Smooth muscle cell (in vitro differentiated cells): ENCODE data around the gene TP53BP1. TPM values are rescaled to one million over a fixed set of nuclear protein-coding genes. Genes with fewer than 3 reads are reported as not detected.

ENCODE experiments used
- DNase-seq: peaks from one replicate; lab custom pipeline; 2025; ENCODE audit not compliant: unreplicated experiment; lab: John Stamatoyannopoulos, UW
- H2AFZ ChIP-seq: fragments of 200-600 bp; sonication (generic); 2 replicates; pipeline ENCODE4 v1.6.0; 2016; ENCODE audit warnings: antibody characterized with exemption, low read depth, mild to moderate bottlenecking
- H3F3A ChIP-seq: fragments of 200-600 bp; sonication (generic); 2 replicates; pipeline ENCODE4 v1.6.0; 2017; ENCODE audit warnings: antibody characterized with exemption, low read depth
- H3K27ac ChIP-seq: fragments of 200-600 bp; sonication (generic); 2 replicates; pipeline ENCODE4 v1.5.1; 2016; ENCODE audit warnings: low read depth, mild to moderate bottlenecking
- H3K27me3 ChIP-seq: fragments of 200-600 bp; sonication (generic); 2 replicates; pipeline ENCODE4 v1.6.1; 2016; ENCODE audit warnings: low read depth, mild to moderate bottlenecking
- H3K36me3 ChIP-seq: fragments of 200-600 bp; sonication (generic); 2 replicates; pipeline ENCODE4 v1.5.1; 2016; ENCODE audit warnings: low read depth
- H3K4me1 ChIP-seq: fragments of 200-600 bp; sonication (generic); 2 replicates; pipeline ENCODE4 v1.5.1; 2016; ENCODE audit warnings: low read depth
- H3K4me2 ChIP-seq: fragments of 200-600 bp; sonication (generic); 2 replicates; pipeline ENCODE4 v1.6.0; 2016; ENCODE audit warnings: mild to moderate bottlenecking
- H3K4me3 ChIP-seq: fragments of 200-600 bp; sonication (generic); 2 replicates; pipeline ENCODE4 v1.5.1; 2016; ENCODE audit warnings: mild to moderate bottlenecking
- H3K79me2 ChIP-seq: fragments of 200-600 bp; sonication (generic); 2 replicates; pipeline ENCODE4 v1.6.0; 2016; ENCODE audit warnings: low read depth, mild to moderate bottlenecking
- H3K9ac ChIP-seq: fragments of 200-600 bp; sonication (generic); 2 replicates; pipeline ENCODE4 v1.6.0; 2016; ENCODE audit warnings: low read depth
- H3K9me3 ChIP-seq: fragments of 200-600 bp; sonication (generic); replicated peaks from 2 replicates; pipeline ENCODE4 v1.5.1; 2016; ENCODE audit warnings: low read depth
- H4K20me1 ChIP-seq: fragments of 200-600 bp; sonication (generic); 2 replicates; pipeline ENCODE4 v1.6.0; 2016; ENCODE audit warnings: low read depth
- WGBS: methylation state at CpG from one replicate; pipeline ENCODE4 v1.1.7; 2016; ENCODE audit warnings: low lambda C conversion rate; 5-methylcytosine and 5-hydroxymethylcytosine counted together
- polyA plus RNA-seq: library from polyadenylated mRNA; unstranded; fragments of >200 nt; fragmentation: Nextera tagmentation; extraction: Ambion mirVana; gene quantifications from 2 replicates; pipeline ENCODE4 v1.2.1, GENCODE V29; 2016
- total RNA-seq: library from RNA; depleted of rRNA; stranded (reverse); fragments of >200 nt; gene quantifications from 2 replicates; pipeline ENCODE4 v1.2.3, GENCODE V29; 2014
- TF ChIP-seq, protein P1 (sequence below): fragments of 200-600 bp; sonication (generic); IDR thresholded peaks from 2 replicates; pipeline ENCODE4 v1.5.1; 2017; ENCODE audit warnings: borderline replicate concordance, mild to moderate bottlenecking, antibody characterized with exemption; ENCODE audit not compliant: insufficient read depth, poor library complexity, severe bottlenecking

The TP53BP1 gene
- total and polyA plus RNA-seq, 2 experiments from 2014 or later, result 24.1 to 41.5 TPM

DNA sequence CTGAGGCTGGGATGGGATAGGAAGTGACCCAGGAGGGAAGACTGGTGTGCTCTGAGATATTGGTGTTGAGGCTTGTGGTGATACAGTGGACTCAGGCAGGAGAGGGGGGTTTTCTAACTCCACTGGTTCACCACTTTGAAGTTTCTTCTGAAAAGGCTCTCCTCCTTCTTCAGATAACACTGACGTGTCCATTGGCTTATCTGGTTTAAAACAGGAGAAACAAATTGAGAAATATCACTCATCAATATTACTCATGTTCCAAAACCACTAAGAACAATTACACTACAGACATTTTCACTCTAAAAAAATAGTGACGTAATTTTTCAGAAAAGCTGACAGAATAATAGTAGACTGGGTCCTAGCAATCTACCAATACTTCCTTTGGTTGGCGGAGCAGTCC lies 23.1 kb downstream of the TP53BP1 start:
- no peaks in the 10 kb centered on the region for H3K79me2 ChIP-seq
- H3K4me2 ChIP-seq, result no peak overlapping the region
- no peak for DNase-seq
- no peak overlapping the region for H3K4me3 ChIP-seq
- H3K9ac ChIP-seq, result no peak overlapping the region
- H4K20me1 ChIP-seq, result peaks cover 9% of the 10 kb centered on the region
- 91% methylated on average over 3 of the region's 3 CpGs for WGBS
- no peak overlapping the region for H2AFZ ChIP-seq
- no peaks in the 10 kb centered on the region for H3K27me3 ChIP-seq
- no peak overlapping the region for H3K27ac ChIP-seq
- H3F3A ChIP-seq, result no peaks in the 10 kb centered on the region
- H3K9me3 ChIP-seq, result no peaks in the 10 kb centered on the region
- H3K4me1 ChIP-seq, result no peaks in the 10 kb centered on the region
- TF ChIP-seq, protein P1, sequence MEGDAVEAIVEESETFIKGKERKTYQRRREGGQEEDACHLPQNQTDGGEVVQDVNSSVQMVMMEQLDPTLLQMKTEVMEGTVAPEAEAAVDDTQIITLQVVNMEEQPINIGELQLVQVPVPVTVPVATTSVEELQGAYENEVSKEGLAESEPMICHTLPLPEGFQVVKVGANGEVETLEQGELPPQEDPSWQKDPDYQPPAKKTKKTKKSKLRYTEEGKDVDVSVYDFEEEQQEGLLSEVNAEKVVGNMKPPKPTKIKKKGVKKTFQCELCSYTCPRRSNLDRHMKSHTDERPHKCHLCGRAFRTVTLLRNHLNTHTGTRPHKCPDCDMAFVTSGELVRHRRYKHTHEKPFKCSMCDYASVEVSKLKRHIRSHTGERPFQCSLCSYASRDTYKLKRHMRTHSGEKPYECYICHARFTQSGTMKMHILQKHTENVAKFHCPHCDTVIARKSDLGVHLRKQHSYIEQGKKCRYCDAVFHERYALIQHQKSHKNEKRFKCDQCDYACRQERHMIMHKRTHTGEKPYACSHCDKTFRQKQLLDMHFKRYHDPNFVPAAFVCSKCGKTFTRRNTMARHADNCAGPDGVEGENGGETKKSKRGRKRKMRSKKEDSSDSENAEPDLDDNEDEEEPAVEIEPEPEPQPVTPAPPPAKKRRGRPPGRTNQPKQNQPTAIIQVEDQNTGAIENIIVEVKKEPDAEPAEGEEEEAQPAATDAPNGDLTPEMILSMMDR, result no peak
- H3K36me3 ChIP-seq, result peaks cover 21% of the 10 kb centered on the region

DNA sequence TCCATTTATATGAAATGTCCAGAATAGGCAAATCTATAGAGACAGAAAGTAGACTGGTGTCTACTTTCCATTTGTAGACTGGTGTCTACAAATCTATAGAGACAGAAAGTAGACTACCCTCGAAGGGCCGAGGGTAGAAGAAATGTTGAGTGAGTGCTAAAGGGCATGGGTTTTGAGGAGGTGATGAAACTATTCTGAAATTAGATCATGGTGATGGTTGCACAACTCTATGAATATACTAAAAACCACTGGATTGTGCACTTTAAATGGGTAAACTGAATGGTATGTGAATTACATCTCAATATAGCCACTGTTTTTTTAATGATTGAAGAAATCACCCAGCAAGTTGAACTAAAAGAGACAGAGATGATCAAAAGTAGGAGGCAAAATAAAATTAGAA lies 27.9 kb downstream of the TP53BP1 start:
- H3K79me2 ChIP-seq, result peaks cover 5% of the 10 kb centered on the region
- no peak for DNase-seq
- no peaks in the 10 kb centered on the region for H3K27me3 ChIP-seq
- no peaks in the 10 kb centered on the region for H3F3A ChIP-seq
- H3K36me3 ChIP-seq, result peaks cover 12% of the 10 kb centered on the region
- H3K9me3 ChIP-seq, result no peaks in the 10 kb centered on the region
- 73% methylated on average over 2 of the region's 2 CpGs for WGBS
- H4K20me1 ChIP-seq, result peaks cover 48% of the 10 kb centered on the region
- peak overlapping the region; percentile 55 for H3K27ac ChIP-seq
- no peak overlapping the region for H2AFZ ChIP-seq
- no peaks in the 10 kb centered on the region for H3K4me1 ChIP-seq
- no peak overlapping the region for H3K4me2 ChIP-seq
- no peak overlapping the region for H3K4me3 ChIP-seq
- TF ChIP-seq, protein P1, result no peak
- no peak overlapping the region for H3K9ac ChIP-seq

DNA sequence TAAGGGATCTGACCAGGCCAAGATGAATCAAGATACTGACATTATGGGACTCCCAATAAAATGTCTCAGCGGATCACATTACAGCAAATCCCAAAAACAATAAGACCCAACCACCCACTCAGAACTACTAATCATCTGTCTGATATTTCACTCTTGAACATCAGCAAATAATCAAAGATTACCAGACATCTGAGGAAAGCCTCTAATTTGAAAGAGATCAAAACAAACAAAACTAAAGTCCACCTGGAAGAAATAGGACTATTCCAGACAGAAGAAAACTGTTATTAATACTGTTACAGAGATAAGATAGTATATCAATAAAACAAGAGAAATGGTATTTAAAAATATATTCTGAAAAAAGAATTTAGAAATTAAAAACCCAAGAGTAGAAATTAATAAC lies 29.0 kb downstream of the TP53BP1 start:
- peaks cover 56% of the 10 kb centered on the region for H4K20me1 ChIP-seq
- H3K9me3 ChIP-seq, result no peaks in the 10 kb centered on the region
- no peak for DNase-seq
- peaks cover 5% of the 10 kb centered on the region for H3K36me3 ChIP-seq
- no peak overlapping the region for H3K4me3 ChIP-seq
- TF ChIP-seq, protein P1, result no peak
- H2AFZ ChIP-seq, result no peak overlapping the region
- no peak overlapping the region for H3K27ac ChIP-seq
- no peaks in the 10 kb centered on the region for H3K27me3 ChIP-seq
- H3K4me1 ChIP-seq, result no peaks in the 10 kb centered on the region
- H3K9ac ChIP-seq, result no peak overlapping the region
- 94% methylated on average over 1 of the region's 1 CpG for WGBS
- no peak overlapping the region for H3K4me2 ChIP-seq
- H3K79me2 ChIP-seq, result peaks cover 5% of the 10 kb centered on the region
- H3F3A ChIP-seq, result no peaks in the 10 kb centered on the region

DNA sequence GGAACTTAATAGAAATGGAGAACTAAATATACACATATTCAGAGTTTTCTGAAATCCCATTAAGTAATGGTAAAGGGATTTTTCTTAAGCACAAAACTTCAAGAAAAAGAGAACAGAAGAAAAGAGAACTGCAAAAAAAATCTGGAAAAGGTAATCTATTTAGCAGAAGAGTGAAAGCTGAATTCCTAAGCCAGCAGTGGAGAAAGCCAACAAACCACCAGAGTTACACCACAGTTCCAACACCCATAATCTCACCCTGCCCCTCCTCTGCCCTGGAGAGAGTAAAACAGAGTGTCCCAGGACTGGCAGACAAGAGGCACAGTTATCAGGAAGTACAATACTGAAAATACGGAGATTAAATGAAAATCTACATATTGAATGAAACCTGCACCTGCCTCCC lies 29.4 kb downstream of the TP53BP1 start:
- WGBS, result 94% methylated on average over 1 of the region's 1 CpG
- H3K79me2 ChIP-seq, result peaks cover 5% of the 10 kb centered on the region
- peaks cover 5% of the 10 kb centered on the region for H3K36me3 ChIP-seq
- no peak for DNase-seq
- H3K9me3 ChIP-seq, result no peaks in the 10 kb centered on the region
- H3K9ac ChIP-seq, result no peak overlapping the region
- no peaks in the 10 kb centered on the region for H3K27me3 ChIP-seq
- no peak overlapping the region for H3K27ac ChIP-seq
- H3K4me3 ChIP-seq, result no peak overlapping the region
- H3K4me1 ChIP-seq, result no peaks in the 10 kb centered on the region
- H4K20me1 ChIP-seq, result peaks cover 56% of the 10 kb centered on the region
- H3K4me2 ChIP-seq, result no peak overlapping the region
- TF ChIP-seq, protein P1, result no peak
- no peaks in the 10 kb centered on the region for H3F3A ChIP-seq
- no peak overlapping the region for H2AFZ ChIP-seq
